Hematopoietic multipotent progenitor cell treated with erythropoietin and hydrocortisone succinate and interleukin-3 and kit ligand, for 17 days (in vitro differentiated cells): ENCODE data around the gene PFDN2.

Experiments
- DNase-seq: peaks from one replicate; pipeline ENCODE4 v3.0.0-alpha.2; 2015; ENCODE audit warnings: low spot score

PFDN2 gene

GRCh38 chr1:161051219-161051618, 66.6 kb downstream of the PFDN2 start:
- DNase-seq, result no peak
